GM19467 (cell line): ENCODE results near the gene DPM2.

Experiments used
- ATAC-seq: cut with Tn5 transposase; IDR thresholded peaks from one replicate; pipeline ENCODE4 v1.9.1; 2021; ENCODE audit warnings: mild to moderate bottlenecking, moderate library complexity; ENCODE audit not compliant: unreplicated experiment

Gene DPM2

GRCh38 chr9:127938298-127938690 is 640 bp upstream of the DPM2 start:
- ATAC-seq, result no peak

GRCh38 chr9:127937056-127937387 is 632 bp downstream of the DPM2 start:
- no peak for ATAC-seq

- ATAC-seq, result no peak
Observed at GRCh38 chr9:127936347-127936852, 1.3 kb downstream of the DPM2 start.

DNA sequence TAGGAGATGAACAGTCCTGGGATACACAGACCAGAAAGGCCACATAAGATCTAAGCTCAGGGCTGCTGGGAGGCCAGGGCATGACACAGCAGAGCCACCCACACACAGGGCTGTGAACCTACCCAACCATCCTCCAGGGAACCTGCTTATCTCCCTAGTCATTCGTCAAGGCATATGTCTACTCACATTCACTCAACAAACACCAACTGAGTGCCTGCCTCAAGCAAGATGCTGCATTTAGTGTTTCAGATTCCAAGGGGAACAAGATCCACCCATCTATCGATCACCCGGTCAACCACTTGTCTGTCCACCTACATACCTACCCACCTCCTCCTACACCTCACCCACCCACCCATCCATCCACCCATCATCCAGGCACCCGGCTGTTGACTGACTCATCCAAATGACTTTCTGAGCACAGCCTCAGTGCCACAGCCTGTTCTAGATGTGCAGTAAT is 1.9 kb downstream of the DPM2 start:
- ATAC-seq, result no peak

DNA sequence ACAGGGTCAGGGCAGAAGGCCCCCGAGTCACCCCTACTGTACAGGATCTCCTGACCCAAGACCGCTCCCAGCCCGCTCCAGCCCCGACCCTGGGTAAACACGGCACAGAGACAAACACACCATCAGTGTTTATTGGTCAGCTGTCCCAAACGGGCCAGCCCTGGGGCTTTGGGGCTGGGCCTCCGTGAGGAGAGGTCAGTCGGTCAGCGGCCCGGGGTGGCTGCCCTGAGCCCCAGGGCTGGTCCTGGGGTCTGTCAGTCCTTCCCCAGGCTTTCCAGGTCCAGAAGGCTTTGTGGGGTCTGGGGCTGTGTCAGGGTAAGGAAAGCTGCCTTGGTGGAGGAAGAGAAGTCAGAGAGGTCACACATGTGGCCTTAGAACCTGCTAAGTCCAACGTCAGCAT is 2.7 kb downstream of the DPM2 start:
- no peak for ATAC-seq

DNA sequence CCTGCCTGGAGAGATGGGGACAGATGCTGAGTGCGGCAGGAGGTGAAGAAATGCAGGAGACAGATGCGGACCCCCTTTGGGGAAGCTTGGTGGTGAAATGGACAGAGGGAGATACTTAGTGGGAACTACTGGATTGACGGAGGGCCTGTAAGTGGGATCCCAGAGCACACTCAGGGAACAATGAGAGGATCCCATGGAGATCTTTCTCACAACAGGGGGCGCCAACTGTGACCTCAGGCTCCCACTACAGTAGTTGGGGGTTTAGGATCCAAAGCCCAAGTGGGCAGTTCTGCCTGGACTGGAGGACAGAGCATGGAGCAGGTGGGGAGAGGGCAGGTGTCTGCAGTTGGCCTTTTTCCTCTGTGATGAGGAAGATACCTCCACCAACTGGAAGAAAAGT is 3.4 kb downstream of the DPM2 start:
- ATAC-seq, result no peak

DNA sequence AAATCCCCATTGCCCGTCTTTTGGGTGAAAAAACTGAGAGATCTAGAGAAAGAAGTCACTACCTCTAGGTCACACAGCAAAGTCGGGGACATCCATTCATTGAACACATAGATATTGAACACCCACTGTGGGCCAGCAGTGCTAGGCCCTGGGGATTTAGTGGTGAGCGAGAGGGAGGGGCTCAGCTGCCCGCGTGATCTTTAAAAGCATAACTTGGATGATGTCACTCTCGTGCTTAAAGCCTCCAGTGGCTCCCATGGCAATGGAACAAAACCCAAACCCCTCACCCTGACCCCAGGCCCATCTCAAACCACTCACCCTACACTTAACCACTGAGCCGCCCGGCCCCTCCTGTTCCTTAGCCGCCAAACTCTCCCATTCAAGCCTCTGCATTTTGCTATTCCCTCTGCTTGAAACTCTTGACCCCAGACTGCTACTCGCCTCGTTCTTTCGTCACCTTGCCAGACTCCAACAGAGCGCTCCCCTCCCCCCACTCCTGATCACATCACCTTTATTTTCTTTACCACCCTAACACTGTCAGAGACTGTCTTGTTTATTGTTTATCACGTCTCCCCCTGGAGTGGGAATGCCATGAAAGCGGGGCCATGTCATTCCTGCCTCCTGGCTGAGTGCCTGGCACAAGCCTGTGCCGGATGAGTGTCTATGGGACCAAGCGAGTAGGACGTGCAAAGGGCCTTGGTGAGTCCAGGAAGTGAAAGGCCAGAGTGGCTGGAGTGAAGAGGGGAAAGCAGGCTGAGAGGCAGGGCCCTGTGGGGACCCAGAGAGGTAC is 6.4 kb downstream of the DPM2 start:
- ATAC-seq, result no peak

DNA sequence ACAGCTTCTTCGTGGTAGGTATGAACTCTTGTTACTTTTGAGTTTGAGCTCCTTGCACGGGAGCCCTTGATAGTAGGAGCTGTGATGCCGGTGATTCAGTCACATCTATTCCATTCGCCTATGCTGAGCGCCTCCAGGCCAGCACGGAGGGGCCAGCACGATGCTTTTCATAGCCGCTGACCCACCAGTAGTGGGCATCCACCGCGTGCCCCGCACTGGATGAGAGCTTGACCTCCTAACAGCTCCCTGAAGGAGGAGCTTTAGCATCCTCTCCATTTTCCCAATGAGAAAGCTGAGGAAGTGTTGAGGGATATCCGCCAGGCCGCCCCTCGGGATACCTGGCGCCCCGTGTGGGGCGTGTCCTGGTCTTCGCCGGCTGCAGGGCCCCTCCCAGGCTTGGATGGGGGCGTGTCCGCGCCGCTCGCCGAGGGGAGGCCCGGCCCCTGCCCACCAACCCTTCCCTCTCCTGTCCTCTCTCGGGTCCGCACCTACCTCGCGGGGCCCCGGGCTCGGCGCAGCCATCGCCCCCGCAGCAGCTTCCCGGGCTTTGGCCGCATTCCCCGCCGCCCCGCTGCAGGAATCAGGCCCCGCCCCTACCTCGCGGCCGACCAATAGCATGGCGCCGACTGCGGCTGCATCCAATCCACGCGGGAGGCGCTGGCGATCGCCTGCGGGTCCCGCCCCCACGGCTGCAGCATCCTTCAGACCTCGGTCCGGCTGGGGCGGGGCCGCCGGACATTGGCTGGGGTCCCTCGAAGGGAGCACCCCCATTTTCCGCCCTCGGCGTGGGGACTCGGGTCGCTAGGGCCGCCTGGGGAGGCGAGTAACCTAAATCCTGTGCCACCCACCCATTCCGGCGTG is 7.2 kb downstream of the DPM2 start, which contains the start of gene PIP5KL1:
Gene PIP5KL1 (minus strand): TSS at position 547 of the 861 bp plus-strand sequence. CDS start 25 bp downstream, at position 522.
- ATAC-seq, result peak; percentile 66

- ATAC-seq, result no peak
Observed at GRCh38 chr9:127929625-127929979, 8.1 kb downstream of the DPM2 start.

DNA sequence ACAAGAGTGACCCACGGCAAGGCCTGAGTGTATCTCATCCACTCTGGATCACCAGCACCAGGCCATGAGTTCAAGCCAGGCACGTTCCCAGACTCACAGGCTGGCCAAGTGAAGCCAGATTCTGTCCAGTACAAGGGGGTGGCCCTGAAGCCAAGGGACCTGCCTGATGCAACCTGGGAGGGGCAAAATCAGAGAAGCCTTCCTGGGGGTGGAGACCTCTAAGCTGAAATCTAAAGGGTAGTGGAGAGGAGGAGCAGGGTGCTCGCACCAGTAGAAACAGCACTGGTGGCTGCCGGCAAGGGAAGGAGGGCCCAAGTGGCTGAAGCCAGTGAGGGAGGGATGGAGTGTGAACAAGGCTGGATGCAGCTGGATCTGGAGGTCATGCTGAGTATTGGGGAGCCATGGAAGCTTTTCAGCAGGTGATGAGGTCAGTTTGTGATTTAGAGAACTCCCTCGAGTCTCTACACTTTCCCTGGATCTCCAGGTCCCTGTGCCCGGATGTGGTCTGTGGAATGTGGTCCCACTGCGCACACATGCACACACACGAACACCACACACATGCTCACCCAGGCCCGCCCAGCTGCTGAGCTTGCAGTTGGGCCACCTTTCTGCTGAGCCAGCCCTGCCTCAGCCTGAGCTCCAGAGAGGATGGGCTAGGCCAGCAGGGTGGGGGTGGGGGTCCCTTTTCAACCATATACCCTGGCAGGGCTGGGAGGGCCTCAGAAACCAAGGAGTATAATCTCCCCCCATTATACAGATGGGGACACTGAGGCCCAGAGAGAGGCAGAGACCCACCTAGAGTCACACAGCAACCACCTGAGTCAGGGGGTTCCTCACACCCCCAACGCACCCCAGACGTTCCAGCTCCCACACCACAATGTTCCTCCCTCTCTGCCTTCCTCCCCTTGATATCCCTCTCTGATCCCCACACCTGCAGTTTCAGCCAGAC is 8.7 kb downstream of the DPM2 start:
- ATAC-seq, result no peak

DNA sequence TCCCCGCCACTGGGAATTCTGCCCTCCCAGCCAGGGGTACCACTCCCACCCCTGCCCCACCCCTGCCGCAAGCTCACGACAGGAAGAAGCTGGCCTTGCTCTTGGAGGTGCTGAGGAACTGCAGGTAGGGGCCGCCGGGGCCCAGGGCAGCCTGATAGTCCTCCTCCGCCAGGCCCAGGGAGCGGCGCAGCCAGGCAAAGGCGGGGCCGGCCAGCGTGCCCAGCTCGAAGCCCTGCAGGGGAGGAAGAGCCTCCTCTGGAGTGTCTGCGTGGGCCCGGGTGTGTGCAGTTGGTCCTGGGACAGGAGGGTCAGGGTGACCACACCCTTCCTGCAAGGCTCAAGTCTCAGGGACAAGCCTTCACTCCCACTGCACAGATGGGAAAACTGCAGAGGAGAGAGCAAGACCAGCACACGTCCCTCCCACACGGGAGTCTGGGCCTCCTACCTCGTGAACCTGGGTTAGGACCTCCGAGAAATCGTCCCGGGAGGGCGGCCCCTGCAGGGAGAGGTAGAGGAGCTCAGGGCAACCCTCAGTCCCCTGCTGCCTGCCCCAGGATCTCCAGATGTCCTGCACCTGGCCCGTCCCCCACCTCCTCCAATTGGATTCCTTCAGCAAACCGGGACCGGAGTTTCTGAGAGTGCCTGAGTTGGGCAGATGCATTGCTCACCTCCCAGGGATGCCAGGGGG is 9.5 kb downstream of the DPM2 start:
- ATAC-seq, result no peak

GRCh38 chr9:127927201-127927987 is 10.3 kb downstream of the DPM2 start:
- no peak for ATAC-seq

DNA sequence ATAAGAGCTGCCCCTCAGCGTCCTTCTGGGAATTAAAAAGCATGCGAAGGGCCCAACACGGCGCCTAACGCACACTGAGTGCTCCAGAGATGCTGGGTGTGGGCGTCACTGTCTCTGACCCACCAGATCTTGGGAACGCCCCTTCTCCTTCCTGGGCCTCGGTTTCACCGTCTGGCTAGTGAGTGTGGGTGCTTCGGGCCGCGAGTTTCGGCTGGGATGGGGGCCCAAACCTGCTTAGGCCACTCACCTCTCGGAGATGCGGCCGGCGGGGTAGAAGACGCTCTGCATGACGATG is 10.8 kb downstream of the DPM2 start:
- no peak for ATAC-seq

DNA sequence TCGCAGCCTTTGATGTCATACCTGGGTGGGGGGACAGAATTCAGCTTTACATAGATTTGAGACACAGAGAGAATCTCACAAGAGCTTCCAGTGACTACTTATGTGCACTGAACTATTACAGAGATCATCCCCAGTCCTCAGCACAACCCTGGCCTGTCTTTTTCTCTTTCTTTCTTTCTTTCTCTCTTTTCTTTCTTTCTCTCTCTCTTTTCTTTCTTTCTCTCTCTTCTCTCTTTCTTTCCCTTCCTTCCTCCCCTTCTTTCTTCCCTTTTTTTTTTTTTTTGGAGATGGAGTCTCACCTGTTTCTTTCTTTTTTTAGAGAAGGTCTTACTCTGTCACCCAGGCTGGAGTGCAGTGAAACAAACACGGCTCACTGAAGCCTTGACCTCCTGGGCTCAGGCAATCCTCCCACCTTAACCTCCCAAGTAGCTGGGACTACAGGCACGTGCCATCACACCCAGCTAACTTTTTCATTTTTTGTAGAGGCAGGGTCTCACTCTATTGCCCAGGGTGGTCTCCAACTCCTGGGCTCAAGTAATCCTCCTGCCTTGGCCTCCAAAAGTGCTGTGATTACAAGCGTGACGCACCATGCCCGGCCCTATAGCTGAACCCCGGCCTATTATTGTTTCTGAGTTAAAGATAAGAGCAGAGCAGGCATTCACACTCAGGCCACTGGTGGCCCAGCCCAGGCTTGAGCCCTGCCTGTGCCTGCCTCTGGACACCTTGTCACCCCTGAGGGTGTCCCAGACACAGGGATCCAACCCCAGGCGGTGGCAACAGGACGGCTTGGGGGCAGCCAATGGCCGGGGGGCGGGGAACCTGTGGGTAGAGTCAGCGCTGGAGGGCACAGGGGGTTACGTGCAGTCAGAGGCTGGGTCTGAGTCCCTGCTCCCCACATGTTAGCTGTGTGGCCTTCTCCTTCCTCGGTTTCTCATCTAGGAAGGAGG is 11.4 kb downstream of the DPM2 start:
- ATAC-seq, result no peak

DNA sequence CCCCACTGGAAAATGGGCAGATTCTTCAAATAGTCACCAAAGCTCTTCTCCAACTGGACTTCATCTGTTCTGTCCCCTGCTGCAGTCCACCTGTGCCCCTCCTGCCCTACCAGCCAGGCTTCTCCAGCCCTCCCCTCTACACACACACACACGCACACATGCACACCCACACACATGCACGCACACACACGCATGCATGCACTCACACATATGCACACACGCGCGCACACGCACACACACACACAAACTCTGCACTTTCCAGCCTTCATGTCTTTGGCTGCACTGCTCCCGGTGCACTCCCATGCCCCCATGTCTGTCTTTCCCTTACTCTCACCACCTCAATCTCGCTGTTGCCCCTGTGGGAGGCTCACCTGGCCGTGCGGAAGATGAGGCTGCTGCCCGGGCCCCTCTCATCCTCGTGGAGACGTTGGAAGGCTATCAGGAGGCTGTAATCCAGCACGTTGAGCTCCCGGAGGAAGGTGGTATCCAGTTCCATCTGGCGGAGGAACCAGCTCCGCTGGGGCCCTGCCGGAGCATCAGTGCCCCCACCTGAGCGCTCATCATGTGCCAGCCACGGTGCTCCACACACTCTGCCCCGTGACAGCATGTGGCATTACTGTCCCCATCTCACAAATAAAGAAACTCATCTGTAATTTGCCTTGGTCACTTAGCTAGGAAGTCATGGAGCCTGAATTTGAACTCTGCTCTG is 12.8 kb downstream of the DPM2 start:
- no peak for ATAC-seq

DNA sequence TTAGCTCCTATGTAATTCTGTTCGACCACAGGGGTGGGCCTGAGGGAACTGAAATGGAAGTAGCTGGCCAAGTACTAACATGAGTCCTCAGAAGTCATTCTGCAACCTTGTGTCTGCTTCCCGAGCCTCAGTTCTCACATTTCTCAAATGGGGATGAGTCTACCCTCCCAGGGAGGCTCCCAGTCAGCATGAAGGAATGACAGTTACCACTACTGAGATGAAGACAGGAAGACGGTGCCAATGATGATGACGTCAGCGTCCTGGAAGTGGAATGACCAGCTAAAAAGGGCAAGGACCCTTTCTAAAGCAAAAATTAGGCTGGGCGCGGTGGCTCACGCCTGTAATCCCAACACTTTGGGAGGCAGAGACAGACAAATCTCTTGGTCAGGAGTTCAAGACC is 13.9 kb downstream of the DPM2 start:
- no peak for ATAC-seq

GRCh38 chr9:127923046-127923445 is 14.6 kb downstream of the DPM2 start:
- no peak for ATAC-seq

- ATAC-seq, result no peak
Observed at GRCh38 chr9:127921557-127922120, 16.0 kb downstream of the DPM2 start.
